ENCODE measurements around the gene NDRG3.
"Not testable (repeated sequence)": the region's sequence is repeated elsewhere in the genome, so short reads cannot be mapped to it uniquely, and the experiment has no call there.

The NDRG3 gene

GRCh38 chr20:36623444-36623843, 122.4 kb downstream of the NDRG3 start:
- TF ChIP-seq CTCF (IDR thresholded peaks at IDR 0.05; ENCODE audit: low read length, missing control alignments), result no peak
- no peak for DNase-seq (ENCODE audit: low read depth)
- H3K4me3 ChIP-seq (replicated peaks; ENCODE audit: low read depth, low read length), result no peak overlapping the region

- H3K4me3 ChIP-seq (replicated peaks; ENCODE audit: low read depth, low read length), result no peak overlapping the region
- TF ChIP-seq CTCF (IDR thresholded peaks at IDR 0.05; ENCODE audit: low read length, missing control alignments), result no peak
- no peak for DNase-seq (ENCODE audit: low read depth)
These were observed 125.0 kb downstream of the NDRG3 start for GRCh38 chr20:36620917-36621316.

- no peak for TF ChIP-seq CTCF (IDR thresholded peaks at IDR 0.05; ENCODE audit: low read length, missing control alignments)
- DNase-seq (ENCODE audit: low read depth), result no peak
- no peak overlapping the region for H3K4me3 ChIP-seq (replicated peaks; ENCODE audit: low read depth, low read length)
These were observed 130.9 kb downstream of the NDRG3 start for GRCh38 chr20:36614781-36615557.

GRCh38 chr20:36613974-36614373, 131.9 kb downstream of the NDRG3 start:
- DNase-seq (ENCODE audit: low read depth), result no peak
- H3K4me3 ChIP-seq (replicated peaks; ENCODE audit: low read depth, low read length), result no peak overlapping the region
- TF ChIP-seq CTCF (IDR thresholded peaks at IDR 0.05; ENCODE audit: low read length, missing control alignments), result no peak

GRCh38 chr20:36611625-36612024, 134.3 kb downstream of the NDRG3 start:
- H3K4me3 ChIP-seq (replicated peaks; ENCODE audit: low read depth, low read length), result no peak overlapping the region
- no peak for DNase-seq (ENCODE audit: low read depth)
- TF ChIP-seq CTCF (IDR thresholded peaks at IDR 0.05; ENCODE audit: low read length, missing control alignments), result no peak

- DNase-seq (ENCODE audit: low read depth); H3K4me3 ChIP-seq (replicated peaks; ENCODE audit: low read depth, low read length): not testable (repeated sequence)
These were observed 137.5 kb downstream of the NDRG3 start for GRCh38 chr20:36608388-36608728.

GRCh38 chr20:36607586-36608387, 138.1 kb downstream of the NDRG3 start:
- peak overlapping the region; percentile 95 for H3K4me3 ChIP-seq (replicated peaks; ENCODE audit: low read depth, low read length)
- TF ChIP-seq CTCF (IDR thresholded peaks at IDR 0.05; ENCODE audit: low read length, missing control alignments), result no peak
- no peak for DNase-seq (ENCODE audit: low read depth)

All from fibroblast of pulmonary artery (primary cell).